HEK293 (cell line): ENCODE measurements around the gene HYDIN.
A peak's percentile ranks its signal among the peaks of the same experiment; 100 is the strongest.

ENCODE experiments used
- GFI1B ChIP-seq: fragments of 450-650 bp; formaldehyde crosslinking; IDR thresholded peaks from 2 replicates; pipeline ENCODE4 v1.5.1; 2016; ENCODE audit warnings: missing biosample characterization, missing genetic modification characterization
- ZBTB1 ChIP-seq: fragments of 450-650 bp; formaldehyde crosslinking; IDR thresholded peaks from 2 replicates; pipeline ENCODE4 v1.5.1; 2016; ENCODE audit warnings: missing biosample characterization, missing genetic modification characterization
- ZBTB21 ChIP-seq: fragments of 450-650 bp; formaldehyde crosslinking; IDR thresholded peaks from 2 replicates; pipeline ENCODE4 v1.5.1; 2017; ENCODE audit warnings: missing biosample characterization, missing genetic modification characterization
- ZEB2 ChIP-seq: fragments of 450-650 bp; formaldehyde crosslinking; IDR thresholded peaks from 2 replicates; pipeline ENCODE4 v1.5.1; 2016; ENCODE audit warnings: missing biosample characterization, missing genetic modification characterization
- ZFP3 ChIP-seq: fragments of 450-650 bp; formaldehyde crosslinking; IDR thresholded peaks from 2 replicates; pipeline ENCODE4 v1.5.1; 2016; ENCODE audit warnings: low read depth, missing biosample characterization, missing genetic modification characterization
- ZNF155 ChIP-seq: fragments of 450-650 bp; formaldehyde crosslinking; IDR thresholded peaks from 2 replicates; pipeline ENCODE4 v1.5.1; 2016; ENCODE audit warnings: missing biosample characterization, missing genetic modification characterization
- ZNF248 ChIP-seq: fragments of 450-650 bp; formaldehyde crosslinking; IDR thresholded peaks from 2 replicates; pipeline ENCODE4 v1.5.1; 2017; ENCODE audit warnings: missing biosample characterization, missing genetic modification characterization
- ZNF501 ChIP-seq: fragments of 450-650 bp; formaldehyde crosslinking; IDR thresholded peaks from 2 replicates; pipeline ENCODE4 v1.5.1; 2016; ENCODE audit warnings: missing biosample characterization, missing genetic modification characterization
- ZNF529 ChIP-seq: fragments of 450-650 bp; formaldehyde crosslinking; IDR thresholded peaks from 2 replicates; pipeline ENCODE4 v1.5.1; 2017; ENCODE audit warnings: missing genetic modification characterization, missing biosample characterization; ENCODE audit not compliant: insufficient replicate concordance
- ZNF555 ChIP-seq: fragments of 450-650 bp; formaldehyde crosslinking; conservative IDR thresholded peaks from 2 replicates; pipeline ENCODE4 v1.5.1; 2017; ENCODE audit warnings: missing biosample characterization, mild to moderate bottlenecking, missing genetic modification characterization, inconsistent platforms
- ZNF558 ChIP-seq: fragments of 450-650 bp; formaldehyde crosslinking; IDR thresholded peaks from 2 replicates; pipeline ENCODE4 v1.5.1; 2016; ENCODE audit warnings: missing biosample characterization, missing genetic modification characterization
- TF ChIP-seq, protein P1 (sequence below): fragments of 450-650 bp; formaldehyde crosslinking; IDR thresholded peaks from 2 replicates; pipeline ENCODE4 v1.5.1; 2016; ENCODE audit warnings: missing biosample characterization, missing genetic modification characterization
- TF ChIP-seq, protein P2 (sequence below): fragments of 450-650 bp; formaldehyde crosslinking; IDR thresholded peaks from 2 replicates; pipeline ENCODE4 v1.5.1; 2016; ENCODE audit warnings: missing biosample characterization, missing genetic modification characterization
- TF ChIP-seq, protein P3 (sequence below): fragments of 450-650 bp; formaldehyde crosslinking; conservative IDR thresholded peaks from 2 replicates; pipeline ENCODE4 v1.5.1; 2016; ENCODE audit warnings: low read depth, missing biosample characterization, missing genetic modification characterization
- TF ChIP-seq, protein P4 (sequence below): fragments of 450-650 bp; formaldehyde crosslinking; IDR thresholded peaks from 2 replicates; pipeline ENCODE4 v1.5.1; 2016; ENCODE audit warnings: missing biosample characterization, missing genetic modification characterization
- TF ChIP-seq, protein P5 (sequence below): fragments of 450-650 bp; formaldehyde crosslinking; conservative IDR thresholded peaks from 2 replicates; pipeline ENCODE4 v1.5.1; 2016; ENCODE audit warnings: low read depth, missing biosample characterization, missing genetic modification characterization
- TF ChIP-seq, protein P6 (sequence below): fragments of 450-650 bp; formaldehyde crosslinking; IDR thresholded peaks from 2 replicates; pipeline ENCODE4 v1.5.1; 2016; ENCODE audit warnings: missing biosample characterization, missing genetic modification characterization
- TF ChIP-seq, protein P7 (sequence below): fragments of 450-650 bp; formaldehyde crosslinking; optimal IDR thresholded peaks from 2 replicates; pipeline ENCODE3; 2016; ENCODE audit warnings: missing biosample characterization, mild to moderate bottlenecking, missing genetic modification characterization
- TF ChIP-seq, protein P8 (sequence below): fragments of 450-650 bp; formaldehyde crosslinking; IDR thresholded peaks from 2 replicates; pipeline ENCODE4 v1.5.1; 2016; ENCODE audit warnings: missing biosample characterization, missing genetic modification characterization

HYDIN gene

DNA sequence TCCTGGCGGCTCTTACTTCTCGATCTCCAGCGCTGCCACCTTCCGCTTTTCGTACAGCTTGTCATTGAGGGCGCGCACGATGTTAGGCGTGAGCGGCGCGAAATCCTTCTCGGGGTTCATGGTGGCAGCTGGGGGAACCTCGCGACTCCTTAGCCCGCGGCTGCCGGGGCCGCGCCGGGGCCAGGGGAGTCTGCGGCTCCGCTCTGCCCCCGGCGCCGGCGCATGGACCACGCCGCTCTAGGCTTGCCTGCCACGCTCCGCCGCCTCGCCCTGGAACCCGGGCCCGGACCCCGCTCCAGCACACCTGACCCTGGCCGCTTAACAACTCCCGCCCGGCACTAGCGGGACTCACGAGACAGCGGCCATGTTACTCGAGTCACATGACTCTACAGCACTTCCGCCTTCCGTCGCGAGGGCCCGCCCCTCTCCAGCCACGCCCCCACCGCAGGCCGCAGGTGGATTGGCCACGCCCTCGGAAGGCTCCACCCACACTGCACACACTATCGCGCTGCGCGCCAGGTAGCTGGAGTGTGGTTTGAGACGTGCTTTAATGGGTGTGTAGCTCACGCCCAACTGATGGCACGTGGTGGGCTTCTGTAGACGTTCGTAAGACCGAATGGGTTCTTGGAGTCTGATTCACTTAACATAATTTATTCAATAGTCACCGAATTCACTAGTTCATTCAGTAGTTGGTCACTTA, 429.6 kb downstream of the HYDIN start, which contains the start of gene VAC14 (continued):
- TF ChIP-seq, protein P1, sequence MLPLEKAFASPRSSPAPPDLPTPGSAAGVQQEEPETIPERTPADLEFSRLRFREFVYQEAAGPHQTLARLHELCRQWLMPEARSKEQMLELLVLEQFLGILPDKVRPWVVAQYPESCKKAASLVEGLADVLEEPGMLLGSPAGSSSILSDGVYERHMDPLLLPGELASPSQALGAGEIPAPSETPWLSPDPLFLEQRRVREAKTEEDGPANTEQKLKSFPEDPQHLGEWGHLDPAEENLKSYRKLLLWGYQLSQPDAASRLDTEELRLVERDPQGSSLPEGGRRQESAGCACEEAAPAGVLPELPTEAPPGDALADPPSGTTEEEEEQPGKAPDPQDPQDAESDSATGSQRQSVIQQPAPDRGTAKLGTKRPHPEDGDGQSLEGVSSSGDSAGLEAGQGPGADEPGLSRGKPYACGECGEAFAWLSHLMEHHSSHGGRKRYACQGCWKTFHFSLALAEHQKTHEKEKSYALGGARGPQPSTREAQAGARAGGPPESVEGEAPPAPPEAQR (tag by site-specific recombination), result no peak
- TF ChIP-seq ZNF155 (tag by site-specific recombination) (no peak), GFI1B (tag by site-specific recombination) (no peak), ZBTB21 (tag by site-specific recombination) (no peak), ZBTB1 (tag by site-specific recombination) (no peak), ZNF558 (tag by site-specific recombination) (no peak), ZNF529 (no peak), ZFP3 (tag by site-specific recombination) (no peak), ZNF555 (no peak), ZNF248 (no peak), ZEB2 (tag by site-specific recombination) (peak; percentile 52; the same call in 1 of the 2 replicates), ZNF501 (tag by site-specific recombination) (no peak)
- TF ChIP-seq, protein P2, sequence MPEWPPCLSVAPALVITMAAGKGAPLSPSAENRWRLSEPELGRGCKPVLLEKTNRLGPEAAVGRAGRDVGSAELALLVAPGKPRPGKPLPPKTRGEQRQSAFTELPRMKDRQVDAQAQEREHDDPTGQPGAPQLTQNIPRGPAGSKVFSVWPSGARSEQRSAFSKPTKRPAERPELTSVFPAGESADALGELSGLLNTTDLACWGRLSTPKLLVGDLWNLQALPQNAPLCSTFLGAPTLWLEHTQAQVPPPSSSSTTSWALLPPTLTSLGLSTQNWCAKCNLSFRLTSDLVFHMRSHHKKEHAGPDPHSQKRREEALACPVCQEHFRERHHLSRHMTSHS, result no peak
- TF ChIP-seq, protein P3, sequence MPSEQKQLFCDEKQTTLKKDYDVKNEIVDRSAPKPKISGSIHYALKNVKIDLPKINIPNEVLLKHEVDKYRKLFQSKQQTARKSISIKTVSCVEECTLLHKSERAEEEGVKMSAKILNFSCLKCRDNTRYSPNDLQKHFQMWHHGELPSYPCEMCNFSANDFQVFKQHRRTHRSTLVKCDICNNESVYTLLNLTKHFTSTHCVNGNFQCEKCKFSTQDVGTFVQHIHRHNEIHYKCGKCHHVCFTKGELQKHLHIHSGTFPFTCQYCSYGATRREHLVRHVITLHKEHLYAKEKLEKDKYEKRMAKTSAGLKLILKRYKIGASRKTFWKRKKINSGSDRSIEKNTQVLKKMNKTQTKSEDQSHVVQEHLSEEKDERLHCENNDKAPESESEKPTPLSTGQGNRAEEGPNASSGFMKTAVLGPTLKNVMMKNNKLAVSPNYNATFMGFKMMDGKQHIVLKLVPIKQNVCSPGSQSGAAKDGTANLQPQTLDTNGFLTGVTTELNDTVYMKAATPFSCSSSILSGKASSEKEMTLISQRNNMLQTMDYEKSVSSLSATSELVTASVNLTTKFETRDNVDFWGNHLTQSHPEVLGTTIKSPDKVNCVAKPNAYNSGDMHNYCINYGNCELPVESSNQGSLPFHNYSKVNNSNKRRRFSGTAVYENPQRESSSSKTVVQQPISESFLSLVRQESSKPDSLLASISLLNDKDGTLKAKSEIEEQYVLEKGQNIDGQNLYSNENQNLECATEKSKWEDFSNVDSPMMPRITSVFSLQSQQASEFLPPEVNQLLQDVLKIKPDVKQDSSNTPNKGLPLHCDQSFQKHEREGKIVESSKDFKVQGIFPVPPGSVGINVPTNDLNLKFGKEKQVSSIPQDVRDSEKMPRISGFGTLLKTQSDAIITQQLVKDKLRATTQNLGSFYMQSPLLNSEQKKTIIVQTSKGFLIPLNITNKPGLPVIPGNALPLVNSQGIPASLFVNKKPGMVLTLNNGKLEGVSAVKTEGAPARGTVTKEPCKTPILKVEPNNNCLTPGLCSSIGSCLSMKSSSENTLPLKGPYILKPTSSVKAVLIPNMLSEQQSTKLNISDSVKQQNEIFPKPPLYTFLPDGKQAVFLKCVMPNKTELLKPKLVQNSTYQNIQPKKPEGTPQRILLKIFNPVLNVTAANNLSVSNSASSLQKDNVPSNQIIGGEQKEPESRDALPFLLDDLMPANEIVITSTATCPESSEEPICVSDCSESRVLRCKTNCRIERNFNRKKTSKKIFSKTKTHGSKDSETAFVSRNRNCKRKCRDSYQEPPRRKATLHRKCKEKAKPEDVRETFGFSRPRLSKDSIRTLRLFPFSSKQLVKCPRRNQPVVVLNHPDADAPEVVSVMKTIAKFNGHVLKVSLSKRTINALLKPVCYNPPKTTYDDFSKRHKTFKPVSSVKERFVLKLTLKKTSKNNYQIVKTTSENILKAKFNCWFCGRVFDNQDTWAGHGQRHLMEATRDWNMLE (tag by site-specific recombination), result peak; percentile 49; the same call in 1 of the 2 replicates
- TF ChIP-seq, protein P4, sequence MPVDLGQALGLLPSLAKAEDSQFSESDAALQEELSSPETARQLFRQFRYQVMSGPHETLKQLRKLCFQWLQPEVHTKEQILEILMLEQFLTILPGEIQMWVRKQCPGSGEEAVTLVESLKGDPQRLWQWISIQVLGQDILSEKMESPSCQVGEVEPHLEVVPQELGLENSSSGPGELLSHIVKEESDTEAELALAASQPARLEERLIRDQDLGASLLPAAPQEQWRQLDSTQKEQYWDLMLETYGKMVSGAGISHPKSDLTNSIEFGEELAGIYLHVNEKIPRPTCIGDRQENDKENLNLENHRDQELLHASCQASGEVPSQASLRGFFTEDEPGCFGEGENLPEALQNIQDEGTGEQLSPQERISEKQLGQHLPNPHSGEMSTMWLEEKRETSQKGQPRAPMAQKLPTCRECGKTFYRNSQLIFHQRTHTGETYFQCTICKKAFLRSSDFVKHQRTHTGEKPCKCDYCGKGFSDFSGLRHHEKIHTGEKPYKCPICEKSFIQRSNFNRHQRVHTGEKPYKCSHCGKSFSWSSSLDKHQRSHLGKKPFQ (tag by site-specific recombination), result no peak
- TF ChIP-seq, protein P5, sequence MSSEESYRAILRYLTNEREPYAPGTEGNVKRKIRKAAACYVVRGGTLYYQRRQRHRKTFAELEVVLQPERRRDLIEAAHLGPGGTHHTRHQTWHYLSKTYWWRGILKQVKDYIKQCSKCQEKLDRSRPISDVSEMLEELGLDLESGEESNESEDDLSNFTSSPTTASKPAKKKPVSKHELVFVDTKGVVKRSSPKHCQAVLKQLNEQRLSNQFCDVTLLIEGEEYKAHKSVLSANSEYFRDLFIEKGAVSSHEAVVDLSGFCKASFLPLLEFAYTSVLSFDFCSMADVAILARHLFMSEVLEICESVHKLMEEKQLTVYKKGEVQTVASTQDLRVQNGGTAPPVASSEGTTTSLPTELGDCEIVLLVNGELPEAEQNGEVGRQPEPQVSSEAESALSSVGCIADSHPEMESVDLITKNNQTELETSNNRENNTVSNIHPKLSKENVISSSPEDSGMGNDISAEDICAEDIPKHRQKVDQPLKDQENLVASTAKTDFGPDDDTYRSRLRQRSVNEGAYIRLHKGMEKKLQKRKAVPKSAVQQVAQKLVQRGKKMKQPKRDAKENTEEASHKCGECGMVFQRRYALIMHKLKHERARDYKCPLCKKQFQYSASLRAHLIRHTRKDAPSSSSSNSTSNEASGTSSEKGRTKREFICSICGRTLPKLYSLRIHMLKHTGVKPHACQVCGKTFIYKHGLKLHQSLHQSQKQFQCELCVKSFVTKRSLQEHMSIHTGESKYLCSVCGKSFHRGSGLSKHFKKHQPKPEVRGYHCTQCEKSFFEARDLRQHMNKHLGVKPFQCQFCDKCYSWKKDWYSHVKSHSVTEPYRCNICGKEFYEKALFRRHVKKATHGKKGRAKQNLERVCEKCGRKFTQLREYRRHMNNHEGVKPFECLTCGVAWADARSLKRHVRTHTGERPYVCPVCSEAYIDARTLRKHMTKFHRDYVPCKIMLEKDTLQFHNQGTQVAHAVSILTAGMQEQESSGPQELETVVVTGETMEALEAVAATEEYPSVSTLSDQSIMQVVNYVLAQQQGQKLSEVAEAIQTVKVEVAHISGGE, result 0 out of 2 replicates have a peak, but pooled peaks have one; percentile 20
- TF ChIP-seq, protein P6, sequence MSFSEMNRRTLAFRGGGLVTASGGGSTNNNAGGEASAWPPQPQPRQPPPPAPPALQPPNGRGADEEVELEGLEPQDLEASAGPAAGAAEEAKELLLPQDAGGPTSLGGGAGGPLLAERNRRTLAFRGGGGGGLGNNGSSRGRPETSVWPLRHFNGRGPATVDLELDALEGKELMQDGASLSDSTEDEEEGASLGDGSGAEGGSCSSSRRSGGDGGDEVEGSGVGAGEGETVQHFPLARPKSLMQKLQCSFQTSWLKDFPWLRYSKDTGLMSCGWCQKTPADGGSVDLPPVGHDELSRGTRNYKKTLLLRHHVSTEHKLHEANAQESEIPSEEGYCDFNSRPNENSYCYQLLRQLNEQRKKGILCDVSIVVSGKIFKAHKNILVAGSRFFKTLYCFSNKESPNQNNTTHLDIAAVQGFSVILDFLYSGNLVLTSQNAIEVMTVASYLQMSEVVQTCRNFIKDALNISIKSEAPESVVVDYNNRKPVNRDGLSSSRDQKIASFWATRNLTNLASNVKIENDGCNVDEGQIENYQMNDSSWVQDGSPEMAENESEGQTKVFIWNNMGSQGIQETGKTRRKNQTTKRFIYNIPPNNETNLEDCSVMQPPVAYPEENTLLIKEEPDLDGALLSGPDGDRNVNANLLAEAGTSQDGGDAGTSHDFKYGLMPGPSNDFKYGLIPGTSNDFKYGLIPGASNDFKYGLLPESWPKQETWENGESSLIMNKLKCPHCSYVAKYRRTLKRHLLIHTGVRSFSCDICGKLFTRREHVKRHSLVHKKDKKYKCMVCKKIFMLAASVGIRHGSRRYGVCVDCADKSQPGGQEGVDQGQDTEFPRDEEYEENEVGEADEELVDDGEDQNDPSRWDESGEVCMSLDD (tag by site-specific recombination), result no peak
- TF ChIP-seq, protein P7, sequence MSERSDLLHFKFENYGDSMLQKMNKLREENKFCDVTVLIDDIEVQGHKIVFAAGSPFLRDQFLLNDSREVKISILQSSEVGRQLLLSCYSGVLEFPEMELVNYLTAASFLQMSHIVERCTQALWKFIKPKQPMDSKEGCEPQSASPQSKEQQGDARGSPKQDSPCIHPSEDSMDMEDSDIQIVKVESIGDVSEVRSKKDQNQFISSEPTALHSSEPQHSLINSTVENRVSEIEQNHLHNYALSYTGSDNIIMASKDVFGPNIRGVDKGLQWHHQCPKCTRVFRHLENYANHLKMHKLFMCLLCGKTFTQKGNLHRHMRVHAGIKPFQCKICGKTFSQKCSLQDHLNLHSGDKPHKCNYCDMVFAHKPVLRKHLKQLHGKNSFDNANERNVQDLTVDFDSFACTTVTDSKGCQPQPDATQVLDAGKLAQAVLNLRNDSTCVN, result peak; percentile 41
- TF ChIP-seq, protein P8, sequence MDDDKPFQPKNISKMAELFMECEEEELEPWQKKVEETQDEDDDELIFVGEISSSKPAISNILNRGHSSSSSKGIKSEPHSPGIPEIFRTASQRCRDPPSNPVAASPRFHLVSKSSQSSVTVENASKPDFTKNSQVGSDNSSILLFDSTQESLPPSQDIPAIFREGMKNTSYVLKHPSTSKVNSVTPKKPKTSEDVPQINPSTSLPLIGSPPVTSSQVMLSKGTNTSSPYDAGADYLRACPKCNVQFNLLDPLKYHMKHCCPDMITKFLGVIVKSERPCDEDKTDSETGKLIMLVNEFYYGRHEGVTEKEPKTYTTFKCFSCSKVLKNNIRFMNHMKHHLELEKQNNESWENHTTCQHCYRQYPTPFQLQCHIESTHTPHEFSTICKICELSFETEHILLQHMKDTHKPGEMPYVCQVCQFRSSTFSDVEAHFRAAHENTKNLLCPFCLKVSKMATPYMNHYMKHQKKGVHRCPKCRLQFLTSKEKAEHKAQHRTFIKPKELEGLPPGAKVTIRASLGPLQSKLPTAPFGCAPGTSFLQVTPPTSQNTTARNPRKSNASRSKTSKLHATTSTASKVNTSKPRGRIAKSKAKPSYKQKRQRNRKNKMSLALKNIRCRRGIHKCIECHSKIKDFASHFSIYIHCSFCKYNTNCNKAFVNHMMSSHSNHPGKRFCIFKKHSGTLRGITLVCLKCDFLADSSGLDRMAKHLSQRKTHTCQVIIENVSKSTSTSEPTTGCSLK (tag by site-specific recombination), result no peak
